ENCODE data around the gene HYAL3. TPM values are rescaled to one million over a fixed set of nuclear protein-coding genes. Genes with fewer than 3 reads are reported as not detected.
A peak's percentile ranks its signal among the peaks of the same experiment; 100 is the strongest.

The HYAL3 gene
- total RNA-seq, 1 donor from 2014 or later: 3.6 TPM

DNA sequence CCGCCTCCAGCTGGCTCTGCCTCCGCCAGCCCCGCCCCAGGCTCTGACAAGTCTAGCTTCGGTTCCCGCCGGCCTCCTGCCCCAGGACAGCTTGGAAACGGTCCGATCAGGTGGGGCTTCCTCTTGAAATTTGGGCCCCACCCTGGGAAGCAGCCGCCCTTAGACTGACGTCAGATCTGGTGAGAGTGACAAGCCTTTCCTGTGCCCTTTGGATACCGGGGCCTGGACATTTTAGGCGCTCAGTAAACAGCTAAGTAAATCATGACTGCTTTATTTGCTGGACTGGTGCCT, 378 bp upstream of the HYAL3 start:
- Mint-ChIP-seq H3K9me3 (ENCODE audit: low read depth) (no peaks in the 10 kb centered on the region), H3K27ac (peak overlapping the region; percentile 98), H3K36me3 (ENCODE audit: insufficient read depth) (no peaks in the 10 kb centered on the region), H3K4me3 (ENCODE audit: low read depth) (peak overlapping the region; percentile 90), H3K4me1 (ENCODE audit: low read depth) (peaks cover 17% of the 10 kb centered on the region), H3K27me3 (no peaks in the 10 kb centered on the region)
- DNase-seq (ENCODE audit: low spot score, unreplicated experiment): no peak
- TF ChIP-seq, protein P1, sequence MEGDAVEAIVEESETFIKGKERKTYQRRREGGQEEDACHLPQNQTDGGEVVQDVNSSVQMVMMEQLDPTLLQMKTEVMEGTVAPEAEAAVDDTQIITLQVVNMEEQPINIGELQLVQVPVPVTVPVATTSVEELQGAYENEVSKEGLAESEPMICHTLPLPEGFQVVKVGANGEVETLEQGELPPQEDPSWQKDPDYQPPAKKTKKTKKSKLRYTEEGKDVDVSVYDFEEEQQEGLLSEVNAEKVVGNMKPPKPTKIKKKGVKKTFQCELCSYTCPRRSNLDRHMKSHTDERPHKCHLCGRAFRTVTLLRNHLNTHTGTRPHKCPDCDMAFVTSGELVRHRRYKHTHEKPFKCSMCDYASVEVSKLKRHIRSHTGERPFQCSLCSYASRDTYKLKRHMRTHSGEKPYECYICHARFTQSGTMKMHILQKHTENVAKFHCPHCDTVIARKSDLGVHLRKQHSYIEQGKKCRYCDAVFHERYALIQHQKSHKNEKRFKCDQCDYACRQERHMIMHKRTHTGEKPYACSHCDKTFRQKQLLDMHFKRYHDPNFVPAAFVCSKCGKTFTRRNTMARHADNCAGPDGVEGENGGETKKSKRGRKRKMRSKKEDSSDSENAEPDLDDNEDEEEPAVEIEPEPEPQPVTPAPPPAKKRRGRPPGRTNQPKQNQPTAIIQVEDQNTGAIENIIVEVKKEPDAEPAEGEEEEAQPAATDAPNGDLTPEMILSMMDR (IDR thresholded peaks at IDR 0.05; ENCODE audit: unreplicated experiment): no peak

DNA sequence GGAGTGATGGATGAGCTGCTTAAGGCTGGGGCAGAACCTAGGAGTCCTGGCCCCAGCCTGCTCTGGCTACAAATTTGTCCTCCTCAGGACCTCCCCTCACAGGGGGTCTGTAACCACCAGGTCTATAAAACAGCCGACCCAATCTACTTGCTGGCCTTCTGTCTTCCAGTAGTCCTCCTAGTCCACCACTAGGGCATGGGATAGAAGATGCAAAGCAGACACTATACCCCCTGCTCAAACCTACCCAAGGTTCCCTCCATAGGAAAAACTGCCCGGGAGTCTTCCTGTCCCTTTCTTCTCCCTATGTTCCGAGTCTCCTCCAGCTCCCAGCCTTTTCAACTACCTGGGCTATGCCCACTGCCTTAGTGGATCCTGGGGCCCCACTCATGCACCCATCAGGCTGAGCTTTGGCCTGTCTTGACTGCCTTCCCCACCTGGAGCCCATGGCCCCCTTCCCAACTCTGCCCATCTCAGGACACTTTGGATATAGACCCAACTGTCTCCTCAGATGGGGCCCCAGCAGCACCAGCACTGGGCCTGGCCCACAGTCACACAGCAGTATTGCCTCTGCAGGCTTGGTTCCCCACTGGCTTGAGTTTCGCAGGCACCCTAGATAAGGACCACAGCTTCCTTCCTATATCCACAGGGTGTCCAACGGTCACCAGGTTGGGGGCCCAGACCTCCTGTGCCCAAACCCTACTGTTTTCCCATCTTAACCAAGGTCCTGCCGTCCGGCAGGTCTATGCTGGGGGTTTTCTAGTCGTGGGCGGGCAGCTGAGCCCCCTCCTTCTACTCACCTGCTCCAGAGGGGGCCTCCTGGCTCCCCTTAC, 1.1 kb downstream of the HYAL3 start:
- no peak for DNase-seq (ENCODE audit: low spot score, unreplicated experiment)
- Mint-ChIP-seq H3K27me3 (no peaks in the 10 kb centered on the region), H3K27ac (no peak overlapping the region), H3K4me3 (ENCODE audit: low read depth) (peak overlapping the region; percentile 90), H3K4me1 (ENCODE audit: low read depth) (peaks cover 16% of the 10 kb centered on the region), H3K36me3 (ENCODE audit: insufficient read depth) (no peaks in the 10 kb centered on the region), H3K9me3 (ENCODE audit: low read depth) (no peaks in the 10 kb centered on the region)
- TF ChIP-seq, protein P1 (IDR thresholded peaks at IDR 0.05; ENCODE audit: unreplicated experiment): peak; percentile 15

DNA sequence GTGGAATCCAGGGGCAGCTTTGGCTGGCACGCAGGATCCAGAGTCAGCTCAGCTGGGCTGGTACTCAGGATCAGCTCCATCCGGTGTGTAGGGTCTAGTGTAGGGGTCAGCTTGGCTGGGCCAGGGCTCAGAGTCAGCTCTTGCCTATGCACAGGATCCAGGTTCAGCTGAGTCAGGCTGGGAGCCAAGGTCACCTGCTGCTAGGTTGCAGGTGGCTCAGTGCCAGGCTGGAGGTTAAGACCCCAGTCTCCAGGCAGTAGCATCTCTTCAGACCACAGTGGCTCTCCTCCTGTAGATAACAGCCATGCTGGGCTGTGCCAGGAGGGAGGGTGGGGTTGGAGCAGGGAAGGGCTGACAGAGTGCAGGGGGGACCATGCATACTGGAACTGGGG, 1.8 kb downstream of the HYAL3 start:
- no peaks in the 10 kb centered on the region for H3K36me3 Mint-ChIP-seq (ENCODE audit: insufficient read depth)
- no peaks in the 10 kb centered on the region for H3K9me3 Mint-ChIP-seq (ENCODE audit: low read depth)
- no peak overlapping the region for H3K27ac Mint-ChIP-seq
- H3K4me3 Mint-ChIP-seq (ENCODE audit: low read depth): no peak overlapping the region
- no peaks in the 10 kb centered on the region for H3K27me3 Mint-ChIP-seq
- no peak for DNase-seq (ENCODE audit: low spot score, unreplicated experiment)
- TF ChIP-seq, protein P1 (IDR thresholded peaks at IDR 0.05; ENCODE audit: unreplicated experiment): no peak
- H3K4me1 Mint-ChIP-seq (ENCODE audit: low read depth): peaks cover 15% of the 10 kb centered on the region

DNA sequence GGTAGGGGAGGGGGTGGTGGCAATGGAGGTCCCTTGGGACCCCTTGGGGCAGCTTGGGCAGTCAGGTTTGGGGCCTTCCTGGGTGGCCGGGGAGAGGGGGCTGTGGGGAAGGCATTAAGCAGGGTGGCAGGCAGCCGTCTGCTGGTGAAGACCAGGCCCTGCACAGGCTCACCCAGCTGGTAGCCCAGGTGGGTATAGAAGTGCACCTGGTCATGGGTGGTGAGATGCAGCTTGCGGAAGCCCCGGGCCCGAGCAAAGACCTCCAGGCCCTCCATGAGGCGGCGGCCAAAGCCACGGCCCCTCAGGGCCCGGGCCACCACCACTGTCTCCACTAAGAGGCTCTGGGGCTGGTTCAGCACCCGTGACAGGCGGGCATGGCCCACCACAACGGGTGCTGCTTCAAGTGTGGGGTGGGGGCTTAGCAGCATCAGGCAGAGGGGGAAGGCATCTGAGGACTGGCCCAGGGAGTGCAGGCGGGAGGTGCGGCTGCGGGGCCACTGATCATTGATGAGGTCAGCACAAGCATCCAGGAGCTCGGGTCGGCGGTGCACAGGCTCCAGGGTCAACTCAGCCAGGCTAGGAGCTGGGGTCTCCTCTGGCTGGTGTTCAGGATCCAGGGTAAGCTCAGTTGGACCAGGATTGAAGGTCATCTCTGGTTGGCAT, 2.4 kb downstream of the HYAL3 start:
- DNase-seq (ENCODE audit: low spot score, unreplicated experiment): no peak
- H3K27me3 Mint-ChIP-seq: no peaks in the 10 kb centered on the region
- H3K4me1 Mint-ChIP-seq (ENCODE audit: low read depth): peaks cover 14% of the 10 kb centered on the region
- TF ChIP-seq, protein P1 (IDR thresholded peaks at IDR 0.05; ENCODE audit: unreplicated experiment): no peak
- no peak overlapping the region for H3K27ac Mint-ChIP-seq
- no peaks in the 10 kb centered on the region for H3K9me3 Mint-ChIP-seq (ENCODE audit: low read depth)
- peak overlapping the region; percentile 14 for H3K4me3 Mint-ChIP-seq (ENCODE audit: low read depth)
- H3K36me3 Mint-ChIP-seq (ENCODE audit: insufficient read depth): no peaks in the 10 kb centered on the region

DNA sequence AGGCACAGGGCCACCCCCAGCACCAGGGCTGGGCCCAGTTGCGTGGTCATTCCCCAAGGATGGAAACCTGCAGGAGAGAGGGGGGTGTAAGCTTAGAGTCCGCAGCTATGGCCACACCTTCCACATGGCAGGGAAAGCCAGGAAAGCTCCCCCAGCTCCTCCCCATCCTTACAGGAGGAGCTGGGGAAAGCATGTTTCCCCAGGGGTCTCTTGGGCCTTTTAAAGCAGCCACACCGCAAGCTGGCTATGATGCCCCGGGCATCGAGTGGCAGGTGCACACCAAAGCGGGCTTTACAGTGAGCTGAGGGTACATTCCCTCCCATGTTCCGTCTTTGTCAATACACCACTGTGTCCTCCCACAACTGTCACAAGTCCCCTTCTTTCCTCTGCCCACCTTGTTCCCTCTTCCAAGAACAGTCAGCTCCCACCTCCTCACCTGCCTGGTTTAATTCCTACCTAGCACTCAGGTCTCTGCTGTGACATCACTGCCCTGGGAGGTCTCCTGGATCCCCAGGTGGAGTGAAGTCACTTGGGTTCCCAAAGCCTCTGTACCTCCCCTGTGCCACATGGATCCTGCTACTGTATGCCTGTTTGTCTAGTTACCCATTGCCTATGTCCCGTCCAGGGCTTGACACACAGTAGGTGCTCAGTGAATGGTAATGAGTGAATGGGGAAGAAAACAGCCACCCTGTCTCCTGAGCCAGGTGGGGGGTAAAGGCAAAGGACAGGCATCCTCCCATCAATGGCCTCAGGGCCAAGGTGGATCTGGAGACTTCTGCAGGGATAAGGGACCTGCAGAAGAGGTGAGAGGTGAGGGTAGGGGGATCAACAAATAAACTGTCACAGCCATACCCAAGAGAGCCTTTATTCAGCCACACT, 3.4 kb downstream of the HYAL3 start:
- no peak for DNase-seq (ENCODE audit: low spot score, unreplicated experiment)
- Mint-ChIP-seq H3K4me3 (ENCODE audit: low read depth) (no peak overlapping the region), H3K27ac (no peak overlapping the region), H3K4me1 (ENCODE audit: low read depth) (peaks cover 21% of the 10 kb centered on the region), H3K36me3 (ENCODE audit: insufficient read depth) (no peaks in the 10 kb centered on the region), H3K27me3 (no peaks in the 10 kb centered on the region), H3K9me3 (ENCODE audit: low read depth) (no peaks in the 10 kb centered on the region)
- TF ChIP-seq, protein P1 (IDR thresholded peaks at IDR 0.05; ENCODE audit: unreplicated experiment): no peak

Data from progenitor cell of endocrine pancreas (in vitro differentiated cells).